ENCODE results near the gene KCNV2.

GRCh38 chr9:2720179-2720654 lies 2.9 kb downstream of the KCNV2 start:
- no peak for TF ChIP-seq CTCF (IDR thresholded peaks at IDR 0.05; ENCODE audit: low read depth, low read length)
- TF ChIP-seq, protein P1, sequence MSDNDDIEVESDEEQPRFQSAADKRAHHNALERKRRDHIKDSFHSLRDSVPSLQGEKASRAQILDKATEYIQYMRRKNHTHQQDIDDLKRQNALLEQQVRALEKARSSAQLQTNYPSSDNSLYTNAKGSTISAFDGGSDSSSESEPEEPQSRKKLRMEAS (IDR thresholded peaks at IDR 0.05; ENCODE audit: low read depth, low read length): no peak
- TF ChIP-seq POLR2A (IDR thresholded peaks at IDR 0.05; ENCODE audit: extremely low read depth, insufficient read length): no peak
- no peak for TF ChIP-seq MYC (IDR thresholded peaks at IDR 0.05; ENCODE audit: low read depth, low read length)
